ENCODE measurements around the gene RPRM. TPM values are rescaled to one million over a fixed set of nuclear protein-coding genes. Genes with fewer than 3 reads are reported as not detected.

RPRM gene
- total RNA-seq, 1 experiment from 2014 or later, result 2.1 TPM

DNA sequence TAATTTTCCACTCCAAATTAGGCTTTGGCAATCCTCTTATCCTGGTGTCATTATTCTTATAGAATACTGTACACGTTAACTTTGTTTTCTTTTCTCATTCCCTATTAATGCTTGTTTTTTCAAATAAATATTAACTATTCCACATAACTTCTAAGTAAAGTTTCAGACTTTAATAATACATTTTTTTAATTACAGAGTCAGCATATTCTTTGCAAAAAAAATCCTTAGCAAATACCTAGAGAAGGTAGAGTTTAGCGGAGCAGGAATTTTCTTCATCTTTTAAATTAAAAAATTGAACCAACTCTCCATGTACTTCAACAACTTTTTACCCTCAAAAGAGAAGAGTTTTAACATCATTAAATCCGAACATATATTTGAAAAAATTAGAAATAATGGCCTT is 45.2 kb downstream of the RPRM start:
- Histone ChIP-seq H3K9me2 (ENCODE audit: insufficient read depth) (no peaks in the 10 kb centered on the region), H4K20me1 (ENCODE audit: insufficient read depth) (no peaks in the 10 kb centered on the region)
- TF ChIP-seq EZH2 (IDR thresholded peaks at IDR 0.05; ENCODE audit: low read depth), result no peak
- TF ChIP-seq, protein P1, sequence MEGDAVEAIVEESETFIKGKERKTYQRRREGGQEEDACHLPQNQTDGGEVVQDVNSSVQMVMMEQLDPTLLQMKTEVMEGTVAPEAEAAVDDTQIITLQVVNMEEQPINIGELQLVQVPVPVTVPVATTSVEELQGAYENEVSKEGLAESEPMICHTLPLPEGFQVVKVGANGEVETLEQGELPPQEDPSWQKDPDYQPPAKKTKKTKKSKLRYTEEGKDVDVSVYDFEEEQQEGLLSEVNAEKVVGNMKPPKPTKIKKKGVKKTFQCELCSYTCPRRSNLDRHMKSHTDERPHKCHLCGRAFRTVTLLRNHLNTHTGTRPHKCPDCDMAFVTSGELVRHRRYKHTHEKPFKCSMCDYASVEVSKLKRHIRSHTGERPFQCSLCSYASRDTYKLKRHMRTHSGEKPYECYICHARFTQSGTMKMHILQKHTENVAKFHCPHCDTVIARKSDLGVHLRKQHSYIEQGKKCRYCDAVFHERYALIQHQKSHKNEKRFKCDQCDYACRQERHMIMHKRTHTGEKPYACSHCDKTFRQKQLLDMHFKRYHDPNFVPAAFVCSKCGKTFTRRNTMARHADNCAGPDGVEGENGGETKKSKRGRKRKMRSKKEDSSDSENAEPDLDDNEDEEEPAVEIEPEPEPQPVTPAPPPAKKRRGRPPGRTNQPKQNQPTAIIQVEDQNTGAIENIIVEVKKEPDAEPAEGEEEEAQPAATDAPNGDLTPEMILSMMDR (conservative IDR thresholded peaks at IDR 0.05), result no peak

DNA sequence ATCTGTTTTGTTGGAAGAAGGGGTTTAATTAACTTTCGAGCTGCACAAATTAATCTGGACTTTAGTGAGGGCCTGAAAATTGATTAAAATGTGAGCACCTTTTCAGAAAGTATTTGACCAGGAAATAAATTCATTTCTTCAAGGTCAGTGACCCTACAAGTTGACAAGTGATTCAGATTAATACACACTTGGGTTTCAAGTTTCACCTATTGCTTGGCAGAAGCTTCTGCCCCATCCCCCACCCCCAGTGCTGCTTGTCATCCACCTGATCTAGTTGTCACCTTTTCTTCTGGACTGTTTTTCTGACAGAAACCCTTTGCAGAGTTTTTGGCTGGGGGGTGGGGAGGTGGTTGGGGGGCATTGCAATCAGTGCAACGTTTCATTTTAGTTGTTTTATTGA is 46.2 kb downstream of the RPRM start:
- peak in 1 of 2 experiments; percentile 52 for DNase-seq

More for the DNA sequence above, 45.2 kb downstream of the RPRM start:
- no TSS peak for BruUV-seq (replicated peaks)
- no peak overlapping the region for H3K4me2 ChIP-seq
- no peak overlapping the region for H3K27ac ChIP-seq
- H3K4me1 ChIP-seq (replicated peaks; ENCODE audit: insufficient read depth), result peaks cover 9% of the 10 kb centered on the region
- no peaks in the 10 kb centered on the region for H3K27me3 ChIP-seq (ENCODE audit: insufficient read depth, low read depth)
- no peak overlapping the region for H3K4me3 ChIP-seq
- no peaks in the 10 kb centered on the region for H3K79me2 ChIP-seq (ENCODE audit: low read depth)
- H3K9me3 ChIP-seq (ENCODE audit: insufficient read depth, low read depth), result no peaks in the 10 kb centered on the region
- H2AFZ ChIP-seq, result no peak overlapping the region
- no peaks in the 10 kb centered on the region for H3F3A ChIP-seq (ENCODE audit: insufficient read depth, low read depth)
- intact Hi-C loops (cut with micrococcal nuclease; ENCODE audit: unreplicated experiment), result no loop called here
- no peaks in the 10 kb centered on the region for H3K36me3 ChIP-seq (ENCODE audit: low read depth)
- DNase-seq, result no peak
- ChIA-PET CTCF (no interaction called here), POLR2A (ENCODE audit: unreplicated experiment) (no interaction called here)

DNA sequence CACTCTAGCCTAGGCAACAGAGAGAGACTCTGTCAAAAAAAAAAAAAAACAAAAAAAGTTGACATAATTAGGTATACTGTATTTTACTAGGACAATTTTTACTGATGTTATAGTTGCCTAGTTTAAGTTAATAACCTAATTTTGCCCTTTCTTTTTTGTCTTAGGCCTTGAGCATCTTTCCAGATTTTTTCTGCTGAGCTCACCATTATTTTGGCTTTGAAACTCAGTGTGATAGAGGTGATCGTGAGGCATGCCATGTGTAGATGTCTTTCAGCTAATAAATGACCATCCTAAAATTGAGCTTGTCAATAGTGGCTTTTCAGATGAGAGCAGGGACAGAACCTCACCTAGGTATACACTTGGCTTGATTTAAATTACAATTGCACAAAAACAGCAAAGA is 47.4 kb downstream of the RPRM start:
- CTCF ChIA-PET, result no interaction called here
- TF ChIP-seq EZH2 (IDR thresholded peaks at IDR 0.05; ENCODE audit: low read depth), result no peak
- TF ChIP-seq, protein P1 (conservative IDR thresholded peaks at IDR 0.05), result no peak

More for the DNA sequence above, 46.2 kb downstream of the RPRM start:
- Histone ChIP-seq H3K79me2 (ENCODE audit: low read depth) (no peaks in the 10 kb centered on the region), H4K20me1 (ENCODE audit: insufficient read depth) (no peaks in the 10 kb centered on the region), H3F3A (ENCODE audit: insufficient read depth, low read depth) (no peaks in the 10 kb centered on the region), H2AFZ (no peak overlapping the region), H3K9me2 (ENCODE audit: insufficient read depth) (no peaks in the 10 kb centered on the region), H3K4me1 (replicated peaks; ENCODE audit: insufficient read depth) (peaks cover 9% of the 10 kb centered on the region), H3K4me2 (no peak overlapping the region), H3K36me3 (ENCODE audit: low read depth) (no peaks in the 10 kb centered on the region), H3K27ac (no peak overlapping the region), H3K27me3 (ENCODE audit: insufficient read depth, low read depth) (no peaks in the 10 kb centered on the region), H3K4me3 (no peak overlapping the region), H3K9me3 (ENCODE audit: insufficient read depth, low read depth) (no peaks in the 10 kb centered on the region)
- ChIA-PET CTCF (interaction anchor here (0.6 kb wide), 1 partner anchor 199 kb away, joined by 4 read pairs; no protein-coding TSS in a partner anchor), POLR2A (ENCODE audit: unreplicated experiment) (interaction anchor here (0.6 kb wide), 1 partner anchor 163 kb away, joined by 5 read pairs; no protein-coding TSS in a partner anchor)
- no peak for TF ChIP-seq EZH2 (IDR thresholded peaks at IDR 0.05; ENCODE audit: low read depth)
- TF ChIP-seq, protein P1 (conservative IDR thresholded peaks at IDR 0.05), result no peak
- BruUV-seq (replicated peaks), result no TSS peak
- intact Hi-C loops (cut with micrococcal nuclease; ENCODE audit: unreplicated experiment), result no loop called here

More for the DNA sequence above, 47.4 kb downstream of the RPRM start:
- no peak overlapping the region for H3K4me2 ChIP-seq
- intact Hi-C loops (cut with micrococcal nuclease; ENCODE audit: unreplicated experiment), result no loop called here
- H3K36me3 ChIP-seq (ENCODE audit: low read depth), result no peaks in the 10 kb centered on the region
- H3K4me3 ChIP-seq, result no peak overlapping the region
- DNase-seq, result no peak
- no peaks in the 10 kb centered on the region for H3K27me3 ChIP-seq (ENCODE audit: insufficient read depth, low read depth)
- H2AFZ ChIP-seq, result no peak overlapping the region
- no peaks in the 10 kb centered on the region for H4K20me1 ChIP-seq (ENCODE audit: insufficient read depth)
- H3F3A ChIP-seq (ENCODE audit: insufficient read depth, low read depth), result no peaks in the 10 kb centered on the region
- no peaks in the 10 kb centered on the region for H3K9me3 ChIP-seq (ENCODE audit: insufficient read depth, low read depth)
- H3K9me2 ChIP-seq (ENCODE audit: insufficient read depth), result no peaks in the 10 kb centered on the region
- POLR2A ChIA-PET (ENCODE audit: unreplicated experiment), result no interaction called here
- no peaks in the 10 kb centered on the region for H3K79me2 ChIP-seq (ENCODE audit: low read depth)
- no peak overlapping the region for H3K27ac ChIP-seq
- BruUV-seq (replicated peaks), result no TSS peak
- peaks cover 9% of the 10 kb centered on the region for H3K4me1 ChIP-seq (replicated peaks; ENCODE audit: insufficient read depth)
